ENCODE measurements around the gene SH2D1A. TPM values are rescaled to one million over a fixed set of nuclear protein-coding genes. Genes with fewer than 3 reads are reported as not detected.

SH2D1A gene
- total and polyA plus RNA-seq, 2 donors (not counting 3 experiments of a cell fraction or from before 2014, with no cell fraction given), result not detected

GRCh38 chrX:124373348-124373747 is 27.0 kb downstream of the SH2D1A start:
- TF ChIP-seq POLR2AphosphoS5 (IDR thresholded peaks at IDR 0.05; ENCODE audit: insufficient read depth, low read depth, low read length) (no peak), MYC (IDR thresholded peaks at IDR 0.05; ENCODE audit: low read depth, low read length) (no peak), EZH2 (IDR thresholded peaks at IDR 0.05; ENCODE audit: borderline replicate concordance, low read depth, low read length, severe bottlenecking) (no peak), MAX (IDR thresholded peaks at IDR 0.05; ENCODE audit: insufficient read depth, insufficient read length) (no peak)
- no peak overlapping the region for H2AFZ ChIP-seq (ENCODE audit: low read depth, low read length)
- FAIRE-seq (no peak), DNase-seq (ENCODE audit: low read depth, low spot score) (no peak)
- ChIA-PET CTCF (interaction anchor here (1.0 kb wide), 1 partner anchor 11 kb away, joined by 3 read pairs; no protein-coding TSS in a partner anchor), POLR2A (no interaction called here)
- H3K4me1 ChIP-seq (ENCODE audit: control insufficient read depth, extremely low read depth, insufficient read depth, low read length), result no peaks in the 10 kb centered on the region
- dilution Hi-C loops (cut with MboI; ENCODE audit: extremely low pct_ligation_motif_present, low sequenced_read_pairs), result no loop called here
- intact Hi-C loops (cut with micrococcal nuclease), result no loop called here
- H3K4me2 ChIP-seq (ENCODE audit: insufficient read depth, low read length), result no peak overlapping the region
- H4K20me1 ChIP-seq (replicated peaks; ENCODE audit: control insufficient read depth, extremely low read depth, insufficient read depth, low read length), result no peaks in the 10 kb centered on the region
- H3K9me1 ChIP-seq (replicated peaks; ENCODE audit: control insufficient read depth, extremely low read depth, insufficient read depth, low read length), result no peaks in the 10 kb centered on the region
- BruUV-seq (replicated peaks), result no TSS peak
- H3K9ac ChIP-seq (replicated peaks; ENCODE audit: extremely low read depth, insufficient read depth, low read length), result no peak overlapping the region
- no peaks in the 10 kb centered on the region for H3K79me2 ChIP-seq (ENCODE audit: control insufficient read depth, insufficient read depth, low read length)
- H3K9me3 ChIP-seq (replicated peaks; ENCODE audit: control insufficient read depth, insufficient read depth, low read length), result no peaks in the 10 kb centered on the region
- H3K36me3 ChIP-seq (ENCODE audit: control insufficient read depth in 2 of 2, extremely low read depth in 1 of 2, insufficient read depth in 2 of 2, low read length in 2 of 2), result no peaks in the 10 kb centered on the region
- H3K27me3 ChIP-seq (ENCODE audit: control insufficient read depth in 2 of 2, insufficient read depth in 2 of 2, low read length in 2 of 2), result no peaks in the 10 kb centered on the region
- no peak overlapping the region for H3K27ac ChIP-seq (ENCODE audit: insufficient read depth, low read depth, low read length)
- no peak overlapping the region for H3K4me3 ChIP-seq (replicated peaks in 1 of 3; ENCODE audit: insufficient read depth in 1 of 3, low read depth in 1 of 3, low read length in 3 of 3)

GRCh38 chrX:124378643-124379042 is 32.3 kb downstream of the SH2D1A start:
- Histone ChIP-seq H3K4me2 (ENCODE audit: insufficient read depth, low read length) (no peak overlapping the region), H3K9me3 (replicated peaks; ENCODE audit: control insufficient read depth, insufficient read depth, low read length) (no peaks in the 10 kb centered on the region), H3K79me2 (ENCODE audit: control insufficient read depth, insufficient read depth, low read length) (no peaks in the 10 kb centered on the region), H3K27ac (ENCODE audit: insufficient read depth, low read depth, low read length) (no peak overlapping the region), H3K27me3 (ENCODE audit: control insufficient read depth in 2 of 2, insufficient read depth in 2 of 2, low read length in 2 of 2) (no peaks in the 10 kb centered on the region), H3K4me3 (replicated peaks in 1 of 3; ENCODE audit: insufficient read depth in 1 of 3, low read depth in 1 of 3, low read length in 3 of 3) (no peak overlapping the region), H3K9ac (replicated peaks; ENCODE audit: extremely low read depth, insufficient read depth, low read length) (no peak overlapping the region), H4K20me1 (replicated peaks; ENCODE audit: control insufficient read depth, extremely low read depth, insufficient read depth, low read length) (no peaks in the 10 kb centered on the region), H2AFZ (ENCODE audit: low read depth, low read length) (no peak overlapping the region), H3K36me3 (ENCODE audit: control insufficient read depth in 2 of 2, extremely low read depth in 1 of 2, insufficient read depth in 2 of 2, low read length in 2 of 2) (no peaks in the 10 kb centered on the region), H3K9me1 (replicated peaks; ENCODE audit: control insufficient read depth, extremely low read depth, insufficient read depth, low read length) (no peaks in the 10 kb centered on the region), H3K4me1 (ENCODE audit: control insufficient read depth, extremely low read depth, insufficient read depth, low read length) (no peaks in the 10 kb centered on the region)
- dilution Hi-C loops (cut with MboI; ENCODE audit: extremely low pct_ligation_motif_present, low sequenced_read_pairs) (no loop called here), intact Hi-C loops (cut with micrococcal nuclease) (no loop called here)
- FAIRE-seq (no peak), DNase-seq (ENCODE audit: low read depth, low spot score) (no peak)
- no TSS peak for BruUV-seq (replicated peaks)
- ChIA-PET POLR2A (no interaction called here), CTCF (no interaction called here)
- TF ChIP-seq FOS (IDR thresholded peaks at IDR 0.05; ENCODE audit: borderline replicate concordance, insufficient read depth, low read length) (no peak), POLR2A (IDR thresholded peaks at IDR 0.05; ENCODE audit: low read depth, low read length) (no peak), MAX (IDR thresholded peaks at IDR 0.05; ENCODE audit: insufficient read depth, insufficient read length) (no peak), MYC (IDR thresholded peaks at IDR 0.05; ENCODE audit: low read depth, low read length) (no peak), EZH2 (IDR thresholded peaks at IDR 0.05; ENCODE audit: borderline replicate concordance, low read depth, low read length, severe bottlenecking) (no peak), POLR2AphosphoS5 (IDR thresholded peaks at IDR 0.05; ENCODE audit: insufficient read depth, low read depth, low read length) (no peak), GATA2 (IDR thresholded peaks at IDR 0.05; ENCODE audit: insufficient read depth, insufficient read length, low read depth, low read length) (no peak), CTCF (IDR thresholded peaks at IDR 0.05; ENCODE audit: extremely low read depth in 1 of 2, insufficient read depth in 1 of 2, low read depth in 1 of 2, low read length in 2 of 2) (no peak), JUN (IDR thresholded peaks at IDR 0.05; ENCODE audit: borderline replicate concordance, insufficient read depth, insufficient read length, low read depth) (no peak)

Data from endothelial cell of umbilical vein (primary cell).